Frontal cortex (tissue), 4 donors: ENCODE data around the gene OR5K2. TPM values are rescaled to one million over a fixed set of nuclear protein-coding genes. Genes with fewer than 3 reads are reported as not detected.

Source experiments
- DNase-seq, 2 donors: peaks; one replicate each; pipeline ENCODE4 v3.0.0; 2012; ENCODE audit warnings: low spot score in 2 of 2
- FAIRE-seq: peaks from 2 replicates; lab custom pipeline; 2012; peaks lifted over from hg19 to GRCh38; lab: Jason Lieb, UNC
- total RNA-seq: library from RNA; depleted of rRNA; stranded (reverse); fragments of >200 nt; gene quantifications from one replicate; pipeline ENCODE4 v1.2.3, GENCODE V29; 2014
- donor health status: control.
- donor health status: control.
- donor health status: control.

The OR5K2 gene
- not detected for total RNA-seq

GRCh38 chr3:98497381-98497780 is at the start of gene OR5K2:
Gene OR5K2, plus strand, starts transcription at chr3:98497681. Its CDS starts 0 bp downstream, at chr3:98497681.
- FAIRE-seq (no peak), DNase-seq (no peak)

- FAIRE-seq (no peak), DNase-seq (no peak)
These were observed 47.8 kb upstream of the OR5K2 start for GRCh38 chr3:98449606-98450193.

GRCh38 chr3:98450372-98450771 is 47.1 kb upstream of the OR5K2 start:
- FAIRE-seq = no peak
- no peak for DNase-seq

- DNase-seq = no peak
These were observed 43.7 kb upstream of the OR5K2 start for GRCh38 chr3:98453827-98454226.

GRCh38 chr3:98454929-98455328 is 42.6 kb upstream of the OR5K2 start:
- FAIRE-seq = no peak
- no peak for DNase-seq

More at GRCh38 chr3:98453827-98454226, 43.7 kb upstream of the OR5K2 start:
- peak; percentile 84 for FAIRE-seq

- DNase-seq = no peak
These were observed 39.9 kb upstream of the OR5K2 start for GRCh38 chr3:98457543-98457942.

GRCh38 chr3:98460220-98460619 is 37.3 kb upstream of the OR5K2 start:
- FAIRE-seq (no peak), DNase-seq (no peak)

More at GRCh38 chr3:98457543-98457942, 39.9 kb upstream of the OR5K2 start:
- no peak for FAIRE-seq

- FAIRE-seq (no peak), DNase-seq (no peak)
These were observed 34.6 kb upstream of the OR5K2 start, which contains the start of gene OR5K1 for GRCh38 chr3:98462901-98463300. Gene OR5K1, plus strand, starts transcription at chr3:98463201. Its CDS starts 6,376 bp downstream, at chr3:98469577.

- DNase-seq (no peak), FAIRE-seq (no peak)
These were observed 14.6 kb upstream of the OR5K2 start for GRCh38 chr3:98482717-98483482.

GRCh38 chr3:98483626-98484025 is 13.9 kb upstream of the OR5K2 start:
- DNase-seq (no peak), FAIRE-seq (no peak)

GRCh38 chr3:98500019-98500418 is 2.5 kb downstream of the OR5K2 start:
- DNase-seq = no peak
- FAIRE-seq = no peak

- no peak for FAIRE-seq
- DNase-seq = no peak
These were observed 3.8 kb downstream of the OR5K2 start for GRCh38 chr3:98501270-98501669.

GRCh38 chr3:98501863-98502576 is 4.5 kb downstream of the OR5K2 start:
- no peak for DNase-seq
- FAIRE-seq = no peak

GRCh38 chr3:98504539-98504938 is 7.1 kb downstream of the OR5K2 start:
- DNase-seq (no peak), FAIRE-seq (no peak)

- no peak for FAIRE-seq
- no peak for DNase-seq
These were observed 11.1 kb downstream of the OR5K2 start for GRCh38 chr3:98508582-98508981.

GRCh38 chr3:98512576-98512975 is 15.1 kb downstream of the OR5K2 start:
- FAIRE-seq (no peak), DNase-seq (no peak)

- DNase-seq = no peak
- no peak for FAIRE-seq
These were observed 15.6 kb downstream of the OR5K2 start for GRCh38 chr3:98513091-98513511.

GRCh38 chr3:98513736-98514135 is 16.3 kb downstream of the OR5K2 start:
- FAIRE-seq = peak; percentile 48
- DNase-seq = no peak

GRCh38 chr3:98514948-98515347 is 17.5 kb downstream of the OR5K2 start:
- FAIRE-seq = no peak
- DNase-seq = no peak

- DNase-seq = peak in 1 of 2 donors; percentile 45
- FAIRE-seq = peak; percentile 96
These were observed 21.3 kb downstream of the OR5K2 start for GRCh38 chr3:98518816-98519215.

GRCh38 chr3:98519351-98519750 is 21.9 kb downstream of the OR5K2 start:
- no peak for DNase-seq
- no peak for FAIRE-seq
